ENCODE results near the gene CTAGE9.
"Not testable (repeated sequence)": the region's sequence is repeated elsewhere in the genome, so short reads cannot be mapped to it uniquely, and the experiment has no call there.

Gene CTAGE9

DNA sequence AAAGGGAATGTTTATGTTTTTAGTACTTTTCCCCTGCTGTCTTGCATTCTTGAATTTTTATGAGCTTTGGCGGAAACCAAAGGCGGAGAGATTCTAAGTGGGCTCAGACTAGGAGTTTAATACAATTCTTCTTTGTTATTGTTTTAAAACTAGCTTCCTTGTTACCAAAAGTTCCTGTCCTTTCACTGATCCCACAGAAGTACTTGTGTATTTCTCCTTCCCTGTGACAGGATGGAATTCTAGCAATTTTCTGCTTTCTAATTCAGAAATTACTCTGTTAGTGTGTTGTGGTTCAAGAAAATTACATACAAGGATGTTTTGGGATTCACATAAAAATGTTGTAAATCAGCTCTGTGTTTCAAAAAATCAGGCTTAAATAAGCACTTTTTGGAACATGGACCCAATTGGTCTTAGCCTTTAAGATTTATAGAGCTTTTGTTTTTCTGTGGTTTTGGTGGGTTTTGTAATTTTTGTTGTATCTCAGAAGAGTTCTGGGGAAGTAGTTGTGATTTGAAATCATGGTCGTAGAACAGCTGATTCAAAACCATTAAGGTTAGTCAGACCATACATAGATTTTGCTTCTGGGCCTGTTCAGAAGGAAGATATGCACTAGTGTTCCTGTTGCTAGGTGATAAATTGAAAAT lies 17.6 kb upstream of the CTAGE9 start:
- no peak for DNase-seq (ENCODE audit: low read depth)

DNA sequence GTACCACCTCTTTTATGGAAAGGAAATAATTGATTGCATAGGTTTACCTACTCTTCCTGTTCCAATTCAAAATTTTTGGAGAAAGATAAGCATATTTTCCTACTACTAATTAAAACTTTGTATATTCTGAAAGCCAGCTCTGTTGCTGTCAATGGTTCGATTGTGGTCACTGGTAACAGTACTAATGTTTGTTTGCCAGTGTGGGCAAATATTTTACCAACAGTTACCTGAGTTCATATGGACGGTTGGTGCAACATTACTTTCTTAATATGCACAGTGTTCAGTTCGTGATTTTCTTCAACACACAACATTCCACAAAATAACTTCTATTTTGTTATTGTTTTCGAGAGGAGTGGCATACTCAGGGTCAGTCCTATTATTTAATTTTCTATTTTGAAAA lies 17.1 kb upstream of the CTAGE9 start:
- no peak for DNase-seq (ENCODE audit: low read depth)

DNA sequence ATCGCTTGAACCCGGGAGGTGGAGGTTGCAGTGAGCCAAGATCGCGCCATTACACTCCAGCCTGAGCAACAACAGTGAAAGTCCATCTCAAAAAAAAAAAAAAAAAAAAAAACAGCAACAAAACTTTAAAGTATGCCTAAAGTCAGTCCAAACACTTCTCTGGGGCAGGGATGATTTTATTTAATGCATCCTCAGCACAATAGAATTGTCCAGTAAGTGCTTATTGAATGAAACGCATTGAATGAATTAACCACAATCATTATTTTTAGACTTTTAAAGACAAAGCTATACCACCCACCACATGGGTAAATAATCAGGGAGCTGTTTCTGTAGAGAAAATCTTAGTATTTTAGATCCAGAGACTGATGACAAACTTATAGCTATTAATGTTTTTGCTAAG lies 16.6 kb upstream of the CTAGE9 start:
- DNase-seq (ENCODE audit: low read depth), result no peak

DNA sequence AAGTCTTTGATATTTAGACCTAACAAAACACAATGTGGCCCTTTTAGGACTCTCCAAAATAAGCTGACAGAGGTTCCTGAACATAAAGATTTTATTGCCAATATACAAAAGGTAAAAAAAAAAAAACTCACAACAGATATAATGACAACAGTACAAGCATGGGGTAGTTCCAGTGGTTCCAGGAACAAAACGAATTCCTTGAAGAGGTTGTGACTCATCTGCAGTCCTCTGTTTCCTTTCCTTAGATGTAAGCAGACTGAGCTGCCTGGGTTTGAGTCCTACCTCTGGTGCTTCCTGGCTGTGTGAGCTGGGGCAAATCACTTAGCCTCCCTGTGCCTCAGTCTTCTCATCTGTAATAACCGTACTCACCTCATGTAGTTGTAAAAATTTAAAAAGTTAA lies 13.3 kb upstream of the CTAGE9 start:
- DNase-seq (ENCODE audit: low read depth), result no peak

DNA sequence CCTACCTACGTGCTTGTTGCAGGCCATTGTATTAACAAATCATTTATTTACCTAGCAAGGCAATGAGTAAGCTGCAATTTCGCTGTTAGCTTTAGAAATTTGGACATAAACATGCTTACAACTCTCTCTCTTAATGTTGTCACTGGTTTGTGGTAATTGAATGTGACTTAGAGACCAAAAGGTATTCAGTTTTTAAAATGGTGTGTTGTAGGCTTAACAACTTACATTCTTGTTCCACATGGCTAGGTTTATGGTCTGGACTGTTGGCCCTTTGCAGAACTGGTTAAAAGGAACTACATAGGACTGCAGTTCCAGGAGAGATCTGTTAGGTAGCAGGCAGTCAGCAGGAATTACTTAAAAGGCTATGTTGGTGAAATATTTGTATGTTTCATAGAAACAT lies 10.3 kb upstream of the CTAGE9 start:
- no peak for DNase-seq (ENCODE audit: low read depth)

DNA sequence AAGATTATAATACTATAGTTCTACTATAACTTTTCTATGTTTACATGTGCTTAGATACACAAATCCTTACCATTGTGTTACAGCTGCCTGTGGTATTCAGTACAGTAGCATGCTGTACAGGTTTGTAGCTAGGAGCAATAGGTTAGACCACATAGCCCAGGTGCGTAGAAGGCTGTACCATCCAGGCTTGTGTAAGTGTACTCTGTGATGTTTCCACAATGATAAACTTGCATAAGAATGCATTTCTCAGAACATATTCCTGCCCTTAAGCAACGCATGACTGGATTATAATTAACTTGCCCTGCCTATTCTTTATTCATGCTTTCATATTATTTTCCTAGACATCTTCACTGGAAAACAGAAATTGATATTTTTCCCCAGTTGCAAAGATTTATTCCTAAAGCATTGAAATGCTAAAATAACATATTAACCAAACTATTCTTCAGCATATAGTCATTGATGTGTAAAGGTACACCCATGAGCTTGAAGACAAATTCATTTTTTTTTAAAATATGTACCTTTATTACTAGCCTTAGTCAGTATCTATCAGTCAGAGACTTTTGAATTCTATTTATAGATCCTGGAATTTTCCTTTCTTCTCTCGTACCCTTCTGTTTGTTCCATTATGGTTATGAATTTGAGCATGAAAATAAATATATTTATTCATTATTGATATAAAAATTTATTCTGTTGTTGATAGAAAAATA lies 7.2 kb upstream of the CTAGE9 start:
- no peak for DNase-seq (ENCODE audit: low read depth)

DNA sequence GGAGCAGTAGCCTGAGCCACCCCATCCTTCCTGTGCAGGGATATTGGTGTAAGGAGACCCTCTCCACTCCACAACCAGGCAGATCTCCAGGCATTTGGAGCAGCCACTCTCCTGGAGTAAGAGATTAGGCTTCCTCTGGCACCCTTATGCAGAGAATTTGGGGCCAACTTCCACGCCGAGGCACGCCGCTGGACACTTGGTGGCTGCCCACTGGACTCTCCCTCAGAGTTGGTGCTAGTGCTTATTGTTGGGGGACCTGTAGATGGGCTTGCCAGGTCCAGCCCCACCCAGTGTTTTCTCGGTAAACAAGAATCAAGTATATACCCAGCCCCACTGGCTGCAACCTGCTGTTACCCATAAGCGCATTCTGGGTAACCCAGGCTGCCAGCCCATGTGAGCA lies 4.8 kb upstream of the CTAGE9 start:
- DNase-seq (ENCODE audit: low read depth), result not testable (repeated sequence)

DNA sequence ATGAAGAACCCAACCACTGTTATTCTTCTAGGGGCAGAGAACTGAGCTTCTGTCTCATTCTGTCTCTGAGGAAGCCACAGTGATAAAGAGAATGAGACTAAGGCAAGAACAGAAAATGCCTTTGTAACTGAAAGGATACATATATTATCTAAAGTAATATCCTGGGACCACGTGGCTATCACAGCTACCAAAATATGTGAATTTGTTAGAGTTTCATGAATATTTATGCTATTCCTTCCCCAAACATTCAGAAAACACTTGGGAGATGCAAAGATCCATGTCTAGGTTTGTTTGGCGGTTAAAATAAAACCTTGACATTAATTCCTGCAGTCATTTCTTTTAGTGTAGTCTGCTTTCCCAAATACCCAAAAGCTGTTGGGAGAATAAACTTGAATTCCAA lies 6.9 kb downstream of the CTAGE9 start:
- not testable (repeated sequence) for DNase-seq (ENCODE audit: low read depth)

DNA sequence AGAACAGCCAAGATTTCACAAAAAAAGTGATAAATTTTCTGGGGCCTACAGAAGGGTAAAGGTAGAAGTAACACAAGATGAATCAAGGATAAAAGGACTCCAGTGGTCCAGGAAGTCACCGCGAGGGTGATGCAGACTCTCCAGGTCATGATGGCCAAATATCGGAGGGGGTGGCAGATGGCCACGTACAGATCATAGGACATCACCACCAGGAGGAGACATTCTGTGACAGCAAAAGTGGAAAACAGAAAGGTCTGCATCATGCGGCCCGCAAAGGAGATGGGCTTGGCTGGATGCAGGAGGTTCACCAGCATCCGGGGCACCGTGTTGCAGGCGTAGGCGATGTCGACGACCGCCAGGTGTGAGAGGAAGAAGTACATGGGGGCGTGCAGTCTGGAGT lies 10.0 kb downstream of the CTAGE9 start:
- not testable (repeated sequence) for DNase-seq (ENCODE audit: low read depth)

DNA sequence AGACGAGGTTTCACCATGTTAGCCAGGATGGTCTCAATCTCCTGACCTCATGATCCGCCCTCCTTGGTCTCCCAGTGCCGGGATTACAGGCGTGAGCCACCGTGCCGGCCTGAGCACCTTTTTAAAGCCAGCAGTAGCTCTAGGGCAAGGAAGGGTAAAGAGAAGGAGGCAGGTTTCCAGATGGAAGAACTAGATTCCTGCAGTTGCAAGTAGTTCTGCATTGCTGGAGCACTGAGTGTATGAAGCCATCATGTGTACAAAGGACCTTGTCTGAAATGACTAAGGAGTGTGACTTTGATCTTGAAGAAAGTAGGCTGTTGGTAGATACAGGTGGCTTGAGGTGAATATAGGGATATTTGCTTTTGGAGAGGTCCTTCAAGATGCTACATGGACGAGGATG lies 13.9 kb downstream of the CTAGE9 start:
- no peak for DNase-seq (ENCODE audit: low read depth)

DNA sequence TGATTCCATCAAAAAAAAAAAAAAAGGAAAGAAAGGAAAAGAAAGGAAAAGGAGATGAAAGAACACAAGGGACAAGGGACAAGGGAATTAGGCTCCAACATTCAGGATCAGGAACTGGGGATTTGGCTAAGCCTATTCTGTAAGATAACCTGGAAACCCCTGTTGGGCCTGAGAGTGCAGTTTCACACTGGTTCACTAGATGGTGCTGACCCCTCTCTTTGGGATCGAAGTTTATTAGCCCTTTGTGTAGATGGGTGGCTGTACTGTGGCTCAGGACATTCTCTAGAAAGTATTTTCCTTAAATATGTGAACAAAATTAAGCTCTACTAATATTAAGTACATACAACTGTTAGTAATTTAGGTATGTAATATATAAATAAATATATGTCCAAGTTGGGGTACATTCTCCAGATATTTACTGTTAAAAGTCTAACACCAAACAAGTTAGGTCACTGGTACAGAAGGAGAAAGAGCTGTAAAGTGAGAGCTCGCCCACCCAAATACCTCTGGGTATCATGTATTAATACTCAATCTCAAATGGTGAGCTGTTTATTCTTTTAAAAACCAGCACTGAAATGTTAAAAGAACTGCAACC lies 15.9 kb downstream of the CTAGE9 start:
- no peak for DNase-seq (ENCODE audit: low read depth)

DNA sequence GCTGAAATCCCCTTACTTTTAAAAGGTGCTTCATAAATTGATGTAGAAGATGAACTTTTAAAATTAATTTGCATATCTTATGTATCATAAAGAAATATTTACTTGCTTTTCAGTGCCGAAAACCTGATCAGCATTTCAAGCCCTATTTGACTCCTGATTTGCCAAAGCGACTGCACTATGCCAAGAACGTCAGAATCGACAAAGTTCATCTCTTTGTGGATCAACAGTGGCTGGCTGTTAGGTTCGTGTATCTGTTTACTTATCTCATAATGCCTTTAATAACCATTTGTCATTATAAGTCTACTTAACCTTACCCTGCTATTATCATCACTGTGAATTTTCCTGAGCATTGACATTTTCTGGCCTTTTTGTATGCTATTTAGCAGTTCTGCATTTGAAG lies 17.4 kb downstream of the CTAGE9 start:
- DNase-seq (ENCODE audit: low read depth), result no peak

DNA sequence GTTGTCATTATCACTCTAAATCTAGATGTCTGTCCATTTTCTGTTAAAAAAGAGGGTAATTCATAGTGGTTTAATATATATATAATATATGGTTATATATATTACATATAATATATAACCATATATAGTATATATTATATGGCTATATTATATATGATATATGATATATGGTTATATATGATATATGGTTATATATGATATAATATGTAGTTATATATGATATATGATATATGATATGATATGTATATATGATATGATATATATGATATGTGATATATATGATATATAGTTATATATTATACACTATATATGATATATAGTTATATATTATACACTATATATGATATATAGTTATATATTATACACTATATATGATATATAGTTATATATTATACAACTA lies 18.2 kb downstream of the CTAGE9 start:
- no peak for DNase-seq (ENCODE audit: low read depth)

DNA sequence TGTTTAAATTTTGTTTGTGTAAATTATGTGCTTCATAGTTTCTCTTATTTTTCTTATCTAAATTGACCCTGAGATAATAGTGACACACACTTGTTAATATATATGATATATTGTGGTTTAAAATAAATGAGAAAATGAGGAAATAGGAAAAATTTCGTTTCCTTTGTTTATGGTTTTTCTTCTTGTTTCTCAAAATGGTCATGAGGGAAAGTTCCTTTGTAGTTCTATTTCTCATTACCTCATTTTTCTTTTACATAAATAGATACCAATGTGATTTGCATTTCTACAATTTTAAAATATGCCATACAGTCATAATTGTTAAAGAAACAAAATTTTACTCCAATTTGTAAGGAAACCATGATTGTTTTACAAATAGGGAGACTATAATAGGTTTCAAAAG lies 18.8 kb downstream of the CTAGE9 start:
- no peak for DNase-seq (ENCODE audit: low read depth)

DNA sequence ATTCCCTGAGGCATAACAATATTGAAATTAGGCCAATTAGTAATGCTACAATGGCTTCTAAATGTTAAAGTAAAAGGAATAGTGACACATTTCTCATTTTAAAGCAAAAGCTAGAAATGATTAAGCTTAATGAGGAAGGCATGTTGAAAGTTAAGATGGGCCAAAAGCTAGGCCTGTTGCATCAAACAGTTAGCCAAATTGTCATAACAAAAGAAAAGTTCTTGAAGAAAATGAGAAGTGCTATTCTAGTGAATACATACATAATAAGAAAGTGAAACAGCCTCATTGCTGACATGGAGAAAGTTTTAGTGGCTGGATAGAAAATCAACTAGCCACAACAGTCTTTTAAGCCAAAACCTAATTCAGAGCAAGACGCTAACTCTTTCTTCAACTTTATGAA lies 22.5 kb downstream of the CTAGE9 start:
- no peak for DNase-seq (ENCODE audit: low read depth)

DNA sequence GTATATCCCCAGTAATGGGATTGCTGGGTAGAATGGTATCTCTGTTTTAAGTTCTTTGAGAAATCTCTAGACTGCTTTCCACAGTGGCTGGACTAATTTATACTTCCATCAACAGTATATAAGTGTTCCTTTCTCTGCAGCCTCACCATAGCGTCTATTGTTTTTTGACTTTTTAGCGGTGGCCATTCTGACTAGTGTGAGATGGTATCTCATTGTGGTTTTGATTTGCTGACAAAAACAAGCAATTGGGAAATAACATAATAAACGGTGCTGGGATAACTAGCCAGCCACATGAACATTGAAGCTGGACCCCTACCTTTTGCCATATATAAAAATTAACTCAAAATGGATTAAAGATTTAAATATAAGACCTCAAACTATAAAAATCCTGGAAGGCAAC lies 23.8 kb downstream of the CTAGE9 start:
- no peak for DNase-seq (ENCODE audit: low read depth)

DNA sequence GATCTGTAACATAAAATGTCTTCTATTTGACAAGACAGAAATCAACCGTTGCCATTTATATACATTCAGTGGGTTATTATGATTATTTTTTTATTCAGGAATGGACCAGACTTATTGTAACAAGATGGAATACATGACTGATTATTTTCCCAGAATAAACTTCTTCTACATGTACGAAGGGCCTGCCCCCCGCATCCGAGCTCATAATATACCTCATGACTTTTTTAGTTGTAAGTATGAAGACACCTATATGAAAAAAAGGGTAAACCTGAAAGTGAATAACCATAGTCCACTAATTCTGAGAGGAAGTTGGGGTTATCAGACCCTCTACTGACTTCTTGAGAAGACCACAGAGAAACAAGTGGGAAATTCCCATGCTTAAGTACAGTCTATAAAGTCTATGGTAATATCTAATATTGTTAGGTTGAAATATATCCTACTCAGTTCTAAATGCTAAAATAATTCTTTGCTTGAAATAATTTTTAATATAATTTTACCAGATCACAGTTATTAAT lies 25.5 kb downstream of the CTAGE9 start:
- no peak for DNase-seq (ENCODE audit: low read depth)

DNA sequence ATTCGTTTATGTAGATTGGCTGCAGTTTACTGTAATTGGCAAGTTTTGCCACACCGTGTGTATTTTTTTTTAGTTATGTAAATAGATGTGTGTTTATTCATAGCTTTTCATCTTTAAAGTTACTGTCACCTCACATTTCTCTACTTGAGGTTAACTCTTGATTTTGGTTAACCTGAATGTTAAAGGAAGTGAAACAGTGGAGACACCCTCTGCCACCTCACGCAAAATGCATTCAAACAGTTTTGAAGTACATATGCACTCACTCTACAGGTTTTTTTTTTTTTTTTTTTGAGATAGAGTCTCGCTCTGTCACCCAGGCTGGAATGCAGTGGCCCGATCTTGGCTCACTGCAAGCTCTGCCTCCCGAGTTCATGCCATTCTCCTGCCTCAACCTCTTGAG lies 27.3 kb downstream of the CTAGE9 start:
- DNase-seq (ENCODE audit: low read depth), result no peak

DNA sequence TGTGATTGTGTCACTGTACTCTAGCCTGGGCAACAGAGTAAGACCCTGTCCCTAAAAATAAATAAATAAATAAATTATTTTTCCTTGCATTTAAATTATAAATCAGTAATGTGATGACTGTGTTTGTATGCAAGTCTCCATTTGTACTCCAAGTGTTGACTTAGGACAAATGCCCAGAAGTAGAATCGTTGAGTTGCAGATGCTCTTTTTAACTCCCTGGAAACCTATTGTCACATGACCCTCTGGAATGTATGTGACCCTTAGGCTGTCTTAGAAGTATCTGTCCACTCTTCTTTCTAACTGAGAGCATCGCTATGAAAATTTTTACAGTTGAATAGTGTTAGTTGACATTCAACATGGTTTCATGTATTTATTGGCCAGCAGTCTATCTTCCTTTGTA lies 28.4 kb downstream of the CTAGE9 start:
- DNase-seq (ENCODE audit: low read depth), result no peak

DNA sequence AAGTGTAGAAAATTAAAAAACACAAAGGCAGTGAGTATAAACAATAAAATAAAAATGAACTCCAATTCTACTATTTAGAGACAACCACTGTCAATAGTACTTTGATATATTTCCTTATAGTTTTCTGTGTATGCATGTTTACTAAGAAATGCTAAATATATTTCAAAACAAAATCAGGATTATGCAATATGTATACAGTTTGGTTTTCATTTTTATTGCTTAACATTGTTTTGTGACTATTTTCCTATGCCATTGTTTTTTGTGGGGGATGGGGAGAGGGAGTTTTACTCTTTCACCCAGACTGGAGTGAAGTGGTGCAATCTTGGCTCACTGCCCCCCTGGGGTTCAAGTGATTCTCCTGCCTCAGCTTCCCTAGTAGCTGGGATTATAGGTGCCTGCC lies 29.2 kb downstream of the CTAGE9 start:
- no peak for DNase-seq (ENCODE audit: low read depth)

DNA sequence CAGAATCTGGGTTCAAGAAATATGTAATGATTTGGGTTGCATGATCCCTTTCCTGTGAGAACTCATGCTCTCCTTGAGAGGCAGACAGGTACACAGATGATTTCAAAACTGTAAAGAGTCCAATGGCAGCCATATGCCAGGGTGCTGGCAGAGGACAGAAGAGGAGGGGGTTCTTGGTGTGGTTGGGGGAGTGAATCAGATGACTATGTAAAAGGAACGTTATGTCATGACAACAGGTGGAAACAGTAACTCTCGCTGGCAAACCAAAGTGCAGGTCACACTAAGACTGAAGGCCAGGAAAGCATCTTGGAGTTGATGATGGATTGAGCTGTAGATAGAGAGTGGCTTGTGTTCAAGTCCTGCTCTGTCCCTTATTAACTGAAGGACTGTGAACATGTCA lies 29.9 kb downstream of the CTAGE9 start:
- no peak for DNase-seq (ENCODE audit: low read depth)

DNA sequence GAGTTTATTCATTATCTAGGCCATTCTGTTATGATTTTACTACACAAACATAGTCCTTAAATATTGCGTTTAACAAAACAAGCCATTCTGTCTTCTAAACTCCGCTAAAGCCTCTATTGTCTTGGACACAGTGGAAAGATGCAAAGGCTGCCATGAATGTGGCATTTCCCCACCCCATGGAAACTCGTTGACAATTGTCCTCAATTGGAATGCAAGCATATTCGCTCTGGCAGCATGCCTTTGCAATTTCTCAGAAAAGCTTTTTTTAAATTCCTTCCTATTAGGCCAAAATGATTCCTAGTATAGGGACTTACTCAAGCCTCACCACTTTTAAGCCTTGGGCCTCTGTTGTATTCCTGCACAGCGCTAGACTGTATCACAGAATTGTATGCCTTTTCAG lies 32.4 kb downstream of the CTAGE9 start:
- DNase-seq (ENCODE audit: low read depth), result no peak

DNA sequence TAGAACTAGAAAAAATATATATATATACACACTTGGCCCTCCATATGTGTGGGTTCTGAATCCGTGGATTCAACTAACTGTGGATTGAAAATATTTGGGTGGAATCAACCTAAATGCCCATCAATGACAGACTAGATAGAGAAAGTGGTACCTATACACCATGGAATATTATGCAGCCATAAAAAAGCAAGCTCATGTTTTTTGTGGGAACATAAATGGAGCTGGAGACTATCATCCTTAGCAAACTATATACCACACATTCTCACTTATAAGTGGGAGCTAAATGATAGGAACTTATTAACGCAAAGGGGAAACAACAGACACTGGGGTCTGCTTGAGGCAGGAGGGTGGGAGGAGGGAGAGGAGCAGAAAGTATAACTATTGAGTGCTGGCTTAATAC lies 37.6 kb downstream of the CTAGE9 start:
- no peak for DNase-seq (ENCODE audit: low read depth)

DNA sequence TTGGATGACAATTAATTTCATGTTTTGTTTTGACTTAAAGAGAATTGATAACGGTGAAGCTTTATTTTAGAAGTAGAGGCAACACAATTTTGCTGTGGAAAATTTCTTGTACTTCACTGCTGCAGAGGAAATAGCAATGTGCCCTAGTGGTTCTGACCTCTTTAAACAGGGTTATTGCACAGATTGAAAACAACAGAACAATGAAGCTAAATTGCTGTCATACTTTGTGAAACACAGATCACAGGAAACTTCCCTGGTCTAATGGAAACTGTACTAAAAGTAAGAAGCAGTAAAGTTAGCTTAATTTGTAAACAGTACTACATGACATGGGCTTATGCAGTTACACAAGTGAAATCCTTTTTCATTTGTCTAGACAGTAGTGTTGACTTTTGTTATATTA lies 40.9 kb downstream of the CTAGE9 start:
- no peak for DNase-seq (ENCODE audit: low read depth)

All from stimulated activated CD8-positive, alpha-beta memory T cell treated with anti-CD3 and anti-CD28 coated beads, Interleukin-15, amount 100 ng/mL, for 1 hour (primary cell).